HG03378 (cell line): Measurements from ENCODE around the gene ROCK2.

Experiments
- ATAC-seq: cut with Tn5 transposase; IDR thresholded peaks from one replicate; pipeline ENCODE4 v1.9.1; 2021; ENCODE audit warnings: mild to moderate bottlenecking, moderate library complexity; ENCODE audit not compliant: unreplicated experiment

The ROCK2 gene

GRCh38 chr2:11312770-11313471, 31.5 kb downstream of the ROCK2 start:
- ATAC-seq, result no peak

DNA sequence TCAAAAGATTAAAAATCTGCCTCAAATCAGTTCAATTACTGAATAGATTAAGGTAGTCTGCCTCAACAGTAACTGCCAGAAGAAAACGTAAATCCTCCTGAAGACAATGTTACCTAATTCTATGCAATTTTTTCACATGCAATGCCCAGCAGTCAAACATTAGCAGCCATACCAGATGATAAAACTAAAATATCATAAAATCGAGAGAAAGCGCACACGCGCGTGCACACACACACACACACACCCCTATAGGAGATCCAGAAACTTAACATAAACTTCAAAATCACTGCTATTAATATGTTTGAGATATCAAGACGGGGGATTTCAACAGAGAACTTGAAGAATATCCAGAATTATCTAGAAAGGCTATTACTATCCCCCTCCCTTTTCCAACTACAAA, 32.9 kb downstream of the ROCK2 start:
- no peak for ATAC-seq

DNA sequence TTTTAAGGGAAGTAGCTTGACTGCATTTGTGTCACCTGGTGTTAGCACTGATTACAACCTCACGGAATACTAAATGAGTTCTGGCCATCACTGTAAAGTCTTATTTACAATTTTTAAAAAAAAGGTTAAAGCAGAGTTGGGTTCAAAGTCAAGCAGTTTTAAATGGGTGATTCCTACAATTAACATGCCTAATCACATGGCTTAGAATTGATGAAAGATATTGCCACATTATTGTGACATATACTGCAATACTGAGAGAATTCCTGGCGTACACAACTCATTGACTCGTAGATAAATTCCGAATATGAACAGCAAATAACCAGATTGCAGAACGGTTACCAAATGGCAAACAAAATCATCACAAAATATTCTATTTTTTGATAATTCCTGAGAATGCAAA, 34.2 kb downstream of the ROCK2 start:
- ATAC-seq, result no peak

- no peak for ATAC-seq
Observed at GRCh38 chr2:11309706-11310105, 34.7 kb downstream of the ROCK2 start.

DNA sequence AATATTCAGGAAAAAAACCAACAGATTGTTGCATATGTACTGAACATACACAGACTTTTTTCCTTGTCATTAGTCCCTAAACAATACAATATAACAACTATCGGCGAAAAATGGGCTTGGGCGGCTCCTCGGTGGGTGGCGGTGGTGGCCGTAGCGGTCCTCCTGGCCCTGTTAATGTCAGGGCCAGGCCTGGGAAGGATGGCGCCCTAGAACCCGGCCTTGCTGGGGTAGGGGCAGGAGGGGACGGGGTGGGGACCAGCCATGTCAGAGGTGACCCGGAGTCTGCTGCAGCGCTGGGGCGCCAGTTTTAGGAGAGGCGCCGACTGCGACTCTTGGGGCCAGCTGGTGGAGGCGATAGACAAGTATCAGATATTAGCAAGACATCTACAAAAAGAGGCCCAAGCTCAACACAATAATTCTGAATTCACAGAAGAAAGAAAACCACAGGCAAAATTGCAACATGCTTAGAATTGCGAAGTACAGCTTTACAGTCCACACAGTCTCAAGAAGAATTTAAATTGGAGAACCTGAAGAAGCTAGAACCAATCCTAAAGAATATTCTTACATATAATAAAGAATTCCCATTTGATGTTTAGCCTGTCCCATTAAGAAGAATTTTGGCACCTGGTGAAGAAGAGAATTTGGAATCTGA, 36.5 kb downstream of the ROCK2 start:
- ATAC-seq, result no peak

- no peak for ATAC-seq
Observed at GRCh38 chr2:11305958-11306357, 38.5 kb downstream of the ROCK2 start.

DNA sequence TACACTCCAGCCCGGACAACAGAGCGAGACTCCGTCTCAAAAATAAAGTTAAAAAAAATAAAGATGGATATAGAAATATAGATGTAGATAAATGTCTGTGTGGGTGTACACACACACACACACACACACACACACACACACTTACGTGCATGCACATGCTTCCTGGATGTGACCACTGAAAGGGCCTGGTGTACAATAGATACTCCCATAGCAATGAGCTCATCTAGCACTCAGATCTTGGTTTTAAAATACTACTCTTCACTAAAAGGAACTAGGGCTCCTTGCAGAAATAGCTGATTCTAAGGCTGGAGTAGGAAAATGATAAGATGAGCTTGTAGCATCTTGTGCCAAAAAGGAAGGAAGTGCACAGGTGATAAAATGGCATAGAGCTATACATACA, 39.1 kb downstream of the ROCK2 start:
- no peak for ATAC-seq

DNA sequence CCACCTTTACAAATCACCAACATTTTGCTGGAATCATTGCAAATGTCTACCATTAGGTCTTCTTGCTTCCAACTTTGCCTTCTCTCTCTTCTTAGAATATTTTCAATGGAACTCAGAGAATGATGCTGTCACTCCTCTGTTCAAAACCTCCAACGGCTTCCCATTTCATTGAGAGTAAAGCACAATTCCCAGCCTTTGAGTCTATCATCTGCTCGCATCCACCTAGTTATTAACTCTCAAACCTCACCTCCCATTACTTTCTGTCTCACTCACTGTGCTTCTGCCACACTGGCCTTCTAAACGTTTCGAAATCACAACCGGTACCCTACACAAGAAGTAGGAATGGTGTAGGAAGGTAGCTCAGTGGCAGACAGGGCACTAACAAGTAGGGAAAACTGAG, 40.0 kb downstream of the ROCK2 start:
- ATAC-seq, result no peak

DNA sequence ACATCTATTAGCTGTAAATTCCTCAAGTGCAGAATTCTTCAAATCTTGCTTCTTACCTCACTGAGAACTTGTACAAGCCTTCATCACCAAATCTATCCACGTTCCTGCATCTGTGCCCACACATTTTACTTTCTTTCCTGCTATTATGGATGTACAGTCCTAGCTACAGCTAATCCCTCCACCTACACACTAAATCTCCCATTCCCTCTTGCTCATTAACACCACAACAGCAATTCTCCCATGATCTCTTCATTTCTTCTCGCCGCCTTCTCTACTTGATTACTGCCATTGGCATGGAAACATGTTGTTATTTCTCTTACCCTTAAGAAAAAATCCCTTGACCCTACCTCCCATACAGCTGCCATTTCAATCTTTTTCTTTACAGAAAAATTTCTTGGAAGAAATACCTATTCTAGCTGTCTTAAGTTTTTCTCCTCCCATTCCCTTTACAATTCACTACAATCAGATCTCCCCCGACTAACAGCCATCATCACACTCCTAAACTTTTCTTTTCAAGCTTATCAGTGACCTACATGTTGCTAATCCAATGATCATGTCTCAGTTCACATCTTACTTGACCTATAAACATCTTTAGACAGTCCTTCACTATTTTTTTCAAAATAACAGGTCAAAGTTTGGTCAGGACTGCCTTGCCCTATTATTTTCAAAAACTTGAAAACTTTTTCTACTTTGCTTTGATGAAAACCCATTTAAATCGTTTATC, 41.0 kb downstream of the ROCK2 start:
- no peak for ATAC-seq

GRCh38 chr2:11299439-11299838, 45.0 kb downstream of the ROCK2 start:
- ATAC-seq, result no peak

- no peak for ATAC-seq
Observed at GRCh38 chr2:11298592-11298991, 45.8 kb downstream of the ROCK2 start.

GRCh38 chr2:11296401-11296800, 48.0 kb downstream of the ROCK2 start:
- no peak for ATAC-seq

- no peak for ATAC-seq
Observed at GRCh38 chr2:11292464-11293255, 51.8 kb downstream of the ROCK2 start.

- no peak for ATAC-seq
Observed at GRCh38 chr2:11290713-11291112, 53.7 kb downstream of the ROCK2 start.

DNA sequence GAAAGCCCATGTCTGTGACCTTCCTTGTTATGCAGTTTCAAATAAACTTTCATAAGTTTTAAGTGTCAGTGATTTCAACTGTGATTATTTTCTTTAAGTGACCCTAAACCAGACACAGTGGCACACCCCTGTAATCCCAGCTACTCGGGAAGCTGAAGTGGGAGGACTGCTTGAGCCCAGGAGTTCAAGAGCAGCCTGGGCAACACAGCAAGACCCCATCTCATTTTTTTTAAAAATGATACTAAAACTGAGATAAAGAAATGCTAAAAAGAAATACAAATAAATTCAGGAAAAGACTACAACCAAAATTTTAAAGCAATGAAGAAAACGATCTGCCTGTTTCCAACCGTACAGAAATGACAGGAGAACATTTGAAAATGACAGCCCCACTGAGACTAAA, 54.2 kb downstream of the ROCK2 start:
- no peak for ATAC-seq

GRCh38 chr2:11288431-11288830, 56.0 kb downstream of the ROCK2 start:
- ATAC-seq, result no peak

DNA sequence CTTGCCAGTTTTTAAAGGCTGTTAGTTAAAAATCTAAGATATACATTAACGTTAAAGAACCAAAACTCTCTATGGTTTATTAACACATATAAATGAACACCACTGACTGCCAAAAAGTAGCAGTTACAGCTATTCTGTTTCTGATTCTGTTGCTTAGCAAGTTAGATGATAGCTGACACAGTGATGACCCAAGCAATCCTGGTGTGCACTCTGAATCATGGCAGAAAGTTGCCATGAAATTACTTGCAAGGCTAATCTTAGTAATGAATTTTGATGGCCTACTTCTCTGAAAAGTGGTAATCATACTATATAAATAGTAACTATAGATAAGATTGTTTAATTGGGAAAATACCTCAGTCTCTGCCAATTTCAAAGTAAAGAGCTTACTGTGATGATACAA, 57.7 kb downstream of the ROCK2 start:
- no peak for ATAC-seq

GRCh38 chr2:11286323-11286722, 58.1 kb downstream of the ROCK2 start:
- no peak for ATAC-seq

DNA sequence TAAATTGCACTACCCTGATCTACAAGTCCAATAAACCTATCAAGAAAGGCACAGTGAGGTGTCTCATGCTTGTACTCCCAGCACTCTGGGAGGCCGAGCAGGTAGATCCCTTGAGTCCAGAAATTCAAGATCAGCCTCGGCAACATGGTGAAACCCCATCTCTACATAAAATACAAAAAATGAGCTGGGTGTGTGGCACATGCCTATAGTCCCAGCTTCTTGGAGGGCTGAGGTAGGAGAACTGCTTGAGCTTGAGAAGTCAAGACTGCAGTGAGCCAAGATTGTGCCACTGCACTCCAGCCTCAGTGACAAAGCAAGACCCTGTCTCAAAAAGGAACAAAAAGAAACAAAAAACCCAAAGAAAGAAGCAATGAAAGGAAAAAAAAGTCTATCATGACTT, 58.9 kb downstream of the ROCK2 start:
- no peak for ATAC-seq

- no peak for ATAC-seq
Observed at GRCh38 chr2:11281186-11281585, 63.2 kb downstream of the ROCK2 start.

GRCh38 chr2:11280713-11281112, 63.7 kb downstream of the ROCK2 start:
- ATAC-seq, result no peak
